CD4-positive, CD25-positive, alpha-beta regulatory T cell (primary cell): ENCODE data around the gene IGF1R. TPM values are rescaled to one million over a fixed set of nuclear protein-coding genes. Genes with fewer than 3 reads are reported as not detected.
A peak's percentile ranks its signal among the peaks of the same experiment; 100 is the strongest.

Experiments used
- ATAC-seq, 2 donors: fragments of 150-1000 bp; cut with Tn5 transposase; one replicate each; pipeline ENCODE4 v1.10.0; 2021; ENCODE audit warnings: low read depth in 2 of 2, moderate number of reproducible peaks in 2 of 2, moderate library complexity in 1 of 2
- DNase-seq, 3 donors: peaks; one replicate each; pipeline versions ENCODE4 v3.0.0 to v3.0.0-alpha.2; 2012 to 2022; ENCODE audit warnings: mixed read lengths in 1 of 3
- H3K27ac ChIP-seq: one replicate; pipeline ENCODE4 v1.7.0; 2013; ENCODE audit warnings: mild to moderate bottlenecking, low read length; ENCODE audit not compliant: insufficient read depth, poor library complexity, severe bottlenecking
- H3K27me3 ChIP-seq: one replicate; pipeline ENCODE4 v1.7.0; 2013; ENCODE audit warnings: low read length; ENCODE audit not compliant: control insufficient read depth, insufficient read depth
- H3K36me3 ChIP-seq: one replicate; pipeline ENCODE4 v1.7.0; 2013; ENCODE audit warnings: mild to moderate bottlenecking, low read length, moderate library complexity; ENCODE audit not compliant: control insufficient read depth, insufficient read depth
- H3K4me1 ChIP-seq: 2 replicates; pipeline ENCODE4 v1.7.0; 2013; ENCODE audit warnings: mild to moderate bottlenecking, low read length; ENCODE audit not compliant: insufficient read depth, control insufficient read depth, poor library complexity, severe bottlenecking
- H3K4me3 ChIP-seq: one replicate; pipeline ENCODE4 v1.7.0; 2013; ENCODE audit warnings: low read depth, mild to moderate bottlenecking, low read length, moderate library complexity
- H3K9me3 ChIP-seq, 2 experiments: 1 replicate in 1 of 2; 2 replicates in 1 of 2; pipeline ENCODE4 v1.7.0; 2013; ENCODE audit warnings: low read length in 2 of 2, mild to moderate bottlenecking in 1 of 2, moderate library complexity in 1 of 2; ENCODE audit not compliant: control insufficient read depth in 2 of 2
- H3K27ac Mint-ChIP-seq, 3 donors: one replicate each; pipeline ENCODE4 v1.8.0; 2020 to 2022; ENCODE audit warnings: mild to moderate bottlenecking in 3 of 3, mixed read lengths in 3 of 3, moderate library complexity in 2 of 3
- H3K27me3 Mint-ChIP-seq: one replicate; pipeline ENCODE4 v1.8.0; 2022; ENCODE audit warnings: mild to moderate bottlenecking, mixed read lengths
- H3K36me3 Mint-ChIP-seq: one replicate; pipeline ENCODE4 v1.8.0; 2020; ENCODE audit warnings: mixed read lengths
- H3K4me1 Mint-ChIP-seq, 4 donors: one replicate each; pipeline ENCODE4 v1.8.0; 2020 to 2022; ENCODE audit warnings: mixed read lengths in 4 of 4, mild to moderate bottlenecking in 1 of 4
- H3K4me3 Mint-ChIP-seq, 4 donors: one replicate each; pipeline ENCODE4 v1.8.0; 2020 to 2022; ENCODE audit warnings: mild to moderate bottlenecking in 4 of 4, mixed read lengths in 4 of 4, moderate library complexity in 3 of 4
- H3K9me3 Mint-ChIP-seq, 7 donors: one replicate each; pipeline ENCODE4 v1.8.0; 2020 to 2022; ENCODE audit warnings: mixed read lengths in 7 of 7, mild to moderate bottlenecking in 3 of 7, moderate library complexity in 2 of 7
- polyA plus RNA-seq, 4 donors: library from polyadenylated mRNA; unstranded; fragments of 300-500 nt; fragmentation: Illumina TruSeq; gene quantifications; one replicate each; pipeline ENCODE4 v1.2.3, GENCODE V29; 2021
- total RNA-seq: library from RNA; stranded (reverse); gene quantifications from one replicate; pipeline ENCODE4 v1.2.3, GENCODE V29; 2022

Gene IGF1R
- total and polyA plus RNA-seq, 5 donors from 2014 or later: 1.6 to 14.2 (median 3.6) TPM

GRCh38 chr15:98845138-98845884, 197.0 kb downstream of the IGF1R start:
- H3K27me3 Mint-ChIP-seq: peaks cover 11% of the 10 kb centered on the region
- peaks cover 1% of the 10 kb centered on the region for H3K36me3 Mint-ChIP-seq
- no peaks in the 10 kb centered on the region for H3K36me3 ChIP-seq
- no peak overlapping the region for H3K4me3 Mint-ChIP-seq
- no peak overlapping the region for H3K4me3 ChIP-seq
- ATAC-seq (no peak), DNase-seq (no peak)
- H3K9me3 Mint-ChIP-seq: no peaks in the 10 kb centered on the region
- H3K4me1 ChIP-seq: no peaks in the 10 kb centered on the region
- H3K27ac Mint-ChIP-seq: peak overlapping the region in 1 of 3 donors; percentile 42
- H3K27me3 ChIP-seq: no peaks in the 10 kb centered on the region
- H3K4me1 Mint-ChIP-seq: peaks cover 0 to 57% (median 18%) of the 10 kb centered on the region in 4 donors
- H3K27ac ChIP-seq: no peak overlapping the region
- no peaks in the 10 kb centered on the region for H3K9me3 ChIP-seq

GRCh38 chr15:98850961-98851572, 202.7 kb downstream of the IGF1R start:
- Histone ChIP-seq H3K4me1 (peaks cover 28% of the 10 kb centered on the region), H3K27ac (peak overlapping the region; percentile 25), H3K9me3 (no peaks in the 10 kb centered on the region), H3K4me3 (no peak overlapping the region), H3K27me3 (no peaks in the 10 kb centered on the region), H3K36me3 (no peaks in the 10 kb centered on the region)
- H3K36me3 Mint-ChIP-seq: no peaks in the 10 kb centered on the region
- H3K27me3 Mint-ChIP-seq: peaks cover 11% of the 10 kb centered on the region
- H3K4me1 Mint-ChIP-seq: peaks cover 8 to 69% (median 28%) of the 10 kb centered on the region in 4 donors
- H3K4me3 Mint-ChIP-seq: peak overlapping the region; percentile 76 to 94 (median 86)
- H3K27ac Mint-ChIP-seq: peak overlapping the region; percentile 80 to 93 (median 92)
- DNase-seq: peak; percentile 44 to 87 (median 65)
- peaks cover 0 to 3% (median 0%) of the 10 kb centered on the region in 7 donors for H3K9me3 Mint-ChIP-seq
- ATAC-seq: peak; percentile 78 to 81

DNA sequence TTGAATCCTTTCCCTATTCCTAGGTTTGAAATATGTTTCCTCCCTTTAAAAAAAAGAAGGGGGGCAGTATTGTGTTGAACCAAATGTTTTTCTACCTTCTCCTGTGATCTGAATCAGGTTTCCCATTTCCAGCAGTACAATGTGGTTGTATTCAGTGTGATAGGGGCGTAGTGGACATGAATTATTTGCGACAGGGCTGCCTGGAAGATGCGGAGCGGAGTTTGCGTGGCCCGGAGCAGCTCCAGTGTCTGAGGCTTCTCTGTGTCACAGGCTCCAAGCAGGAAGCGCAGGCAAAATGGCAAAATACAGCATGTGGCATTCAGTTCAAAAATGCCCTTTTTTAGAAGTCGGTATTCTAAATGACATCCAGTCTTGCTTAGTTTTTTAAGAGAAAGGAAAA, 204.8 kb downstream of the IGF1R start:
- ATAC-seq (peak; percentile 13 to 32), DNase-seq (peak; percentile 34 to 85 (median 54))
- H3K4me1 ChIP-seq: peaks cover 28% of the 10 kb centered on the region
- Mint-ChIP-seq H3K4me3 (peak overlapping the region; percentile 83 to 94 (median 86)), H3K27ac (peak overlapping the region; percentile 28 to 95 (median 76)), H3K27me3 (peaks cover 6% of the 10 kb centered on the region), H3K4me1 (peaks cover 8 to 76% (median 26%) of the 10 kb centered on the region in 4 donors), H3K36me3 (no peaks in the 10 kb centered on the region), H3K9me3 (peaks cover 0 to 3% (median 0%) of the 10 kb centered on the region in 7 donors)
- H3K27ac ChIP-seq: peak overlapping the region; percentile 67
- H3K27me3 ChIP-seq: no peaks in the 10 kb centered on the region
- H3K9me3 ChIP-seq: no peaks in the 10 kb centered on the region
- H3K36me3 ChIP-seq: no peaks in the 10 kb centered on the region
- H3K4me3 ChIP-seq: peak overlapping the region; percentile 84

DNA sequence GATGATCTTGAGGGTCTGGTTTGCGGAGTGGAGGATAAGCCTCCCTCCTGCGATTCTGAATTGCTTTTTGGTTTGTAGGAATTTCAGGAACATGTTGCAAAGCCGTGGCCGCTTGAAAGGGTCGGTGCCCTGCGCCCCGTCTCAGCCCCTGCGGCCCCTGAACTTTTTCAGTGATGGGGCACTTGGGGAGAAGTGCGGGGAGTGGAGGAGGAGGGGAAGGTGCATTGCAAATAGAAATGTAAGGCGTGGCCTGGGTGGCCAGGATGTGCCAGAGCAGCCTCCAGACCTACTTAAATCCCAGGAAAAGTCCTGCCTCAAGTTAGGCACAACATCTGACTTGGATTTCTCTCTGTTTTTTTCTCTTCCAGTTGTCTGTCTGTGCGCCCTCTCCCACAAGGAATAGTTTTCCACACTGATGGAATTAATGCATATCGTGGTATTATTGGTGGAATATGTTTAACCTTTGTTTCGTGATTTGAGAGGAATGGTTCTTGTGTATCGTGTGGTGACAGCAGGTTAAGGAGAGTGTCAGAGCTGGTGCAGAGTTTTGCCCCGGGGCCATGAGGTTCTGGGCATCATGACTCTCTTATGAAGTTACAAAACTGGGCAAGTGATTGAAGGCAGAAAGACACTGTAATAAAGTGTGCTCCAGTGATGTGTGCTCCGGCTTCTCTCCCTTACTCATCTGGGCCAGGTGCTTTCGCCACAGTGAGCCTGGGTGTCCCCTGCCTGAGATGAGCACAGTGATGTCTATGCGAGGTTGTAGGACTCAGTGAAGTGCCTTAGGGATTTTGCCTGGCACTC, 205.5 kb downstream of the IGF1R start:
- DNase-seq (no peak), ATAC-seq (no peak)
- Histone ChIP-seq H3K4me1 (peaks cover 33% of the 10 kb centered on the region), H3K27ac (peak overlapping the region; percentile 18), H3K36me3 (no peaks in the 10 kb centered on the region), H3K9me3 (no peaks in the 10 kb centered on the region), H3K4me3 (peak overlapping the region; percentile 84), H3K27me3 (no peaks in the 10 kb centered on the region)
- H3K27me3 Mint-ChIP-seq: peaks cover under 1% of the 10 kb centered on the region
- H3K27ac Mint-ChIP-seq: peak overlapping the region; percentile 49 to 95 (median 76)
- peaks cover 8 to 83% (median 31%) of the 10 kb centered on the region in 4 donors for H3K4me1 Mint-ChIP-seq
- peaks cover 0 to 3% (median 0%) of the 10 kb centered on the region in 7 donors for H3K9me3 Mint-ChIP-seq
- no peaks in the 10 kb centered on the region for H3K36me3 Mint-ChIP-seq
- peak overlapping the region; percentile 83 to 94 (median 86) for H3K4me3 Mint-ChIP-seq

DNA sequence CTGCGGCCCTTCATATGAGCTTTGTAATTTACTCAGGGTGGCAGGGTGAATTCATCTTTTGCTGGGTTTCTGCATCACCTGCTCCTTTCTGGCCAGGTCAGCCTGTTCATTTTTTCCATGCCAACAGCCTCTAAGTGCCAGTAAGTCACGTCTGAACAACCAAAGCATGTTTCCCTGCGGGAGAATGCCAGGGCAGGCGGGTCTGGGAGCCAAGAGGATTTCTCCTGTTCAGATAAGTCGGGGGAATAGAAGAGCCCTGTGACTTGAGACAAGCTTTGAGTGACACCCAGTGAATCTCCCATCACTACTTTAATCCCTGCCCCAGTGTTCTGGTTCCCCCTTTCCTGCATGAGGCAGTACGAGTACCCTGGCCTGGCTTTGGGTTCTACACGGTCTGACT, 206.2 kb downstream of the IGF1R start:
- Mint-ChIP-seq H3K36me3 (no peaks in the 10 kb centered on the region), H3K4me1 (peaks cover 8 to 86% (median 34%) of the 10 kb centered on the region in 4 donors), H3K27ac (peak overlapping the region; percentile 39 to 72 (median 49)), H3K9me3 (peaks cover 0 to 3% (median 0%) of the 10 kb centered on the region in 7 donors), H3K27me3 (no peaks in the 10 kb centered on the region), H3K4me3 (peak overlapping the region; percentile 18 to 87 (median 40))
- ATAC-seq: no peak
- no peak for DNase-seq
- Histone ChIP-seq H3K9me3 (no peaks in the 10 kb centered on the region), H3K27me3 (no peaks in the 10 kb centered on the region), H3K36me3 (no peaks in the 10 kb centered on the region), H3K4me1 (peaks cover 33% of the 10 kb centered on the region), H3K27ac (no peak overlapping the region), H3K4me3 (no peak overlapping the region)

DNA sequence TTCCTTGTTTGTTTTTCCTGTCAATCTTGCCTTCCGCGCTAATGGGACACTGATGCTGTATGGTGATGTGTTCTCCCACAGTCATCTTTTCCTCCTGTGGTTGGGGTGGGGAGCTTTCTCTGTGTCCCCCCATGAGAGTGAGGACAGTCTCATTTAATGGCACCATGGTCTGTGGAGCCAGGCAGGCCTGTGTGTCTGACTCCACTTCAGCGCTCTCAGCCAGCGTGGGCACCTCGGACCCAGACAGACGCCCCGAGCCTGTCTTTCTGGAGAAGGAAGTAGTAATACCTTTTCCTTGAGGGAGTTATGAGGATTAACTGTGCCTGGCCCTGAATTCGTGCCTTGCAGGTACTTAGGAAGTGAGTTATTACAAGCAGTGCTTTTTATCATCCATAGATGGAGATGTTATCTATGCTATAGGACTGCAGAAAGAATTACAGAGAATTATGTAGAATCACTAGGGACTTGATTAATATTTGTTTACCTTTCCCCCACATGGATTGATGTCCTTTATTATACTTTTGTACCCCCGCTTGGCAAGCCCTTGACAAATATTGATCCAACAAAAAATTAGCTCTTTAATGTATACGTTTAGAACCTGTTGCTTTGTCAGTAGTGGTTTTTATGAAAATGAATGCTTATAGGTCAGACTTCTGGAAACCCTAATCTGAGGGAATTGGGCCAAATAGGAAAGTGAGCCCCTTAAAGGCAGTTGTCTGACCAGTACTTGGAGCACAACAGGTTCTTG, 206.9 kb downstream of the IGF1R start:
- peaks cover 0 to 3% (median 0%) of the 10 kb centered on the region in 7 donors for H3K9me3 Mint-ChIP-seq
- H3K4me1 Mint-ChIP-seq: peaks cover 8 to 85% (median 35%) of the 10 kb centered on the region in 4 donors
- no peaks in the 10 kb centered on the region for H3K36me3 ChIP-seq
- DNase-seq (no peak), ATAC-seq (no peak)
- peak overlapping the region in 2 of 4 donors; percentile 5 to 71 for H3K4me3 Mint-ChIP-seq
- no peak overlapping the region for H3K27ac ChIP-seq
- H3K4me1 ChIP-seq: peaks cover 34% of the 10 kb centered on the region
- H3K27me3 Mint-ChIP-seq: no peaks in the 10 kb centered on the region
- no peak overlapping the region for H3K4me3 ChIP-seq
- H3K36me3 Mint-ChIP-seq: no peaks in the 10 kb centered on the region
- peak overlapping the region; percentile 39 to 71 (median 69) for H3K27ac Mint-ChIP-seq
- no peaks in the 10 kb centered on the region for H3K27me3 ChIP-seq
- no peaks in the 10 kb centered on the region for H3K9me3 ChIP-seq
